NCI-H345 (cell line): ENCODE results near the gene TFEB.

ENCODE experiments used
- DNase-seq: peaks from one replicate; lab custom pipeline; 2025; lab: John Stamatoyannopoulos, UW

Gene TFEB

DNA sequence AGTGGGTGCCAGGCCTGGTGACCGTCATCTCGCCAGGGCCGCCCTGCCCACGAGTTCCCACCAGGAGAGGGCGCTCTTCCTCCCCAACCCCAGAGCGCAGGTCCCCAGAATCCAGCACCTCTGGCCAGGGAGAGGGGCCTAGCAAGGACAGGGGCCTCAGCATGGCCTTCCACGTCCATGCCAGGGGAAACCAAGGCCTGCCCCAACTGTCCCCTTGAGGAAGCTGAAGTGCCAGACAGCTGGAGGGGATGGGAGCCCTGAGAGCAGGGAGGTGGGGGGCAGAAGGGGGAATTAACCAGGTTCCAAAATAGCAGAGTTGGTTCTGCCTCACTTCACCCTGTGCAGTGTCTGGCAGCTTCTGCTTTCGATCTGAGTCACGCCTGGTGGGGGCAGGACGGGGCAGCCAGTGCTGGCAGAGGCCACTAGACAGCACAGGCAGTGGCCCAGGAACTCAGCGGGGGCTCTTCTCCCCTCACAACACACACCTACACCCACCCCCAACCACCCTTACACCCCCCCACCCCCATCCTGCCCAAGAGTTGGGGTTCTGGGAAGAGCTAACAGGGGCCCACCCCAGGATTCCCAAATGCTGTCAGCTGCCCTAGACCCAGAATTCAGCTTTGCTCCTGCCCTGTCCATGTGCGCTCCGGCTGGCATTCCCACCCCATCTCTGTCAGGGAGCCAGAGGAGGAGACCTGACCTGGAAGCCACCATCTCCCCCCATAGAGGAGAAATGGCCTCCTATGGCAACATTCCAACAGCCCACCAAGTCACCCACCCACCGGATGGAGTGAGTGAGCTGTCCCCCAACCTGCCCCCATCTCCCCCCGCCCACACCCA lies 29.2 kb downstream of the TFEB start:
- peak; percentile 17 for DNase-seq

DNA sequence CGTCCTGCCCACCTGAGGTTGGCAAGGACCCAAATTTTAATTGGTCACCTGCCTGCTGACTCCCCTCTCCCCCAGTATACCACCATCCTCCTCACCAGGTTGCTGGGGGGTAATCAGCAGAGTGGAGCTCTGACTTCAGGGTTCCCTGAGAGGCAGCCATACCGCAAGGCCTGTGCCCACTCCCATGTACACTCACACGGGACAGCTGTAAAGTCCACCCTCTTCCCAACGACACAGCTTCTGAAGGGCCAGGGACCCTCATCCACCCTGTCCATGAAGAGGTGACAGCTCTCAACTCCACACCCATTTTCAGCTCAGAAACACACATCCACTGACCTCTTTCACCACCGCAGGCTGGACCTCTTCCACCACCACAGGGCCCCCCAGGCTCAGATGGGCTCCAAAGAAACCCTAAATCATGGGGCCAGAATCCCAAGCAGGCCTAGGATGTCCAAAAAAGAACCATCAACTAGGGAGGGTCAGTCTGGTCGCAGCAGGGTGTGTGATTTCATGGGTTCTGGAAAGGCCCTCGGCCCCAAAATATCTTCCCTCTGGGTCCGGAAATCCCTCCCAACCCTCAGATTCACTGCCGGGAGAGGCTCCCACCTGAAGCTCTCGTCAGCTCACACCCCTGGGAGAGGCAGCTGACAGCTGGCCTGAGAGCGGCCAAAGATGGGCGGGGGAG lies 30.0 kb downstream of the TFEB start:
- no peak for DNase-seq

DNA sequence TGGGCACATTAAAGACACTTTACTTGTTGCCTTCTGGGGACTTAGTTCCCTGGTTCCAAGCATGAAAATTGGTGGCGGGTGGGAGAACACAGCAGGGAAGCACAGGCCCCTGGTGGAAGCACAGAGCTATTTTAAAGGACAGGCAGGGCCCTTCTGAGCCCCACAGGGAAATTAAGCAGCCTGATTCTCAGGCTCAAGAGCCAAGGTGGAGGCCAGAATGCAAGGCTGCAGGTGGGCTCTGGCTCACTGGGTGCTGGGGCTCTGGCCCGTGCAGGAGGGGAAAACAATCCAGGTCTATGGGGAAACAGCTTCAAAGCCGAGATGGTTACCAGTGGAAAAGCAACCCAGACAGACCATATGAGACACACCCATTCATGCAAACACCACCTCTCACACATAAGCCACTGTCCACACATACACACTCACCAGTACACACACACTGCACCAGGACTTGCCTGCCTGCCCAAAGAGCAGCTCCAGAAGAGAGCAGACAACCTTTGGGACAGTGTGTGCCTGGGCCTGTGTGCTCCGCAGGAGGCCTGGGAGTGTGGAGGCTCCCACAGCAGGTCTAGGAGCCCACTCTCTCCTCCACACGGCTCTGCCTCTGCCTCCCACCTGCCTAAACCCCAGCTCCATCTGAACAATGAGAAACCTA lies 30.6 kb downstream of the TFEB start:
- no peak for DNase-seq

DNA sequence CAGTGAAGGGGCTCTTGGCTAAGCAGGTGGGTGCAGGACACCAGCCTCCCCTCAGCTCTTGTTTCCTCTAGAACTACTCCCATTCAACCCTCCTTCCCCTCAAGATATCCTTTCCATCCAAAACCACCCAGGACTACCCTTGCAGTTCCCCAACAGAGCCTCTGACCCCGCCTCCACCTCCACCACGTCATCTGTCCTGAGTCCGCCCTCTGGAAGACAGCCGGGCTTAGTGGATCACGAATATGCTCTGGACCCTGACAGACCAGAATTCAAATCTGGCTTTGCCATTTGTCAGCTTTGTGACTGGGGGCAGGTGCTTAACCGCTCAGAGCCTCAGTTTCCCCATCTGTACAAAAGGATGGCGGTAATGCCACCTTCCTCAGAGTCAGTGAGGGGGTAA lies 31.4 kb downstream of the TFEB start:
- no peak for DNase-seq

DNA sequence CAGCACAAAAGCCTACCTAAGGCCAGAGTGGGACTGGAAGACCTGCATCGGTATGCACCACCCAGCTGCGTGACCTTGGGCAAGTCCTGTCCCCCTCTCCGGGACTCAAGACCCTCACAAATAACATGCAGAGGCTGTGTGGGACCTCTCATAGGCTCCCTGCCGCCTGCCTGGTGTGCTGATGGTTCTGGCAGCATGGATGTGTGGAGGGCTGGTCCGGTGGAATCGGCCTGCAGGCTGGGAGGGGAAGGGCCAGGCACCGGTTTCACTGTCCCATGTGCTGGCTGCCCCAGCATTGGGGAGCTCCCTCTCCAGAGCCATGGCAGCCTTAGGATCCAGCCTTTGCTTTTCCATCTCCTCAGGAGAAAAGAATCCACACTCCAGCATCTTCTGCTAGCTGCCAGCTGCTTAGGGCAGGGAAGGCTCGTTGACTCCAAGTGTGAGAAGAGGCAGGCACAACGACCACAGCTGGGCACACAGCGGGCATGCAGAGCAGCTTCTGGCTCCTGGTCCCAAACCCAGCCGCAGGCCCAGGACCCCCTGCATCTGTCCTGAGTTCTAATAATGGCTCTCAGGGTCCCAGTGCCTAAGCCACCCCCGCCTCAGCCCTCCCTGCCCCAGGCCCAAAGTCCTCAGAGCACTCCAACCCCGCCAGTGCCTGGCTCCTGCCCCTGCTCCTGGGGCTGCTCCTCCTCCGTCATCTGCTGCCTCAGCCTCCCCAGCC lies 32.5 kb downstream of the TFEB start:
- no peak for DNase-seq

DNA sequence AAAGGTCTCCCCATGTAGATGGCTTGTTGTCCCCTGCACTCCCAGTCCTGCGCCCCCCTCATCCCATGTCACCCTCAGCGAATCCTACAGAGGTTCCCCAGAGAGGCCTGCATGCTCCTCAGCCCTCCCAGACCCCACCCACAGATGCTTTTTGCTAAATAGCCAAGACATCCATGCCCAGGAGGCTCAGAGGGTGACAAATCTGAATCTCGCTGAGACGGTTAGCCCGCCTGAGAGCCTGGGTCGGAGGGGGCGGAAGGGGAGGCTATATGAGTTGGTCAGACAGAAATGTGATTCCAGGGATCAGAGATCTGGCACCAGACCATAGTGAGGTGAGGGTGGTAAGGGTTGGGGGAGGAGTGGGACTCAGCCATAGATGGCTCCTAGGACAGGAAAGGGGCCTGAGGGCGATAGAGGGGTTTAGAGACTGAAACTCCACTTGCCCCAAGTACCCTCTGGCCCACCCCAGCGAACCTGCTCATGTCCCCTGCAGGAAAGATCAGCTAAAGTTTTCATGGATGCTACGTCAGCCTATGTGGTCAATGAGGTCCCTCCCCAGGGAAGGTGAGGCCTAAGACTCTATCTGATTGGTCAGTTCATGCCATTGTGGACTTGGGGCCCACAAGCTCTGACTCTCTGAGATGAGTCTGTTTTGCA lies 33.2 kb downstream of the TFEB start:
- no peak for DNase-seq

DNA sequence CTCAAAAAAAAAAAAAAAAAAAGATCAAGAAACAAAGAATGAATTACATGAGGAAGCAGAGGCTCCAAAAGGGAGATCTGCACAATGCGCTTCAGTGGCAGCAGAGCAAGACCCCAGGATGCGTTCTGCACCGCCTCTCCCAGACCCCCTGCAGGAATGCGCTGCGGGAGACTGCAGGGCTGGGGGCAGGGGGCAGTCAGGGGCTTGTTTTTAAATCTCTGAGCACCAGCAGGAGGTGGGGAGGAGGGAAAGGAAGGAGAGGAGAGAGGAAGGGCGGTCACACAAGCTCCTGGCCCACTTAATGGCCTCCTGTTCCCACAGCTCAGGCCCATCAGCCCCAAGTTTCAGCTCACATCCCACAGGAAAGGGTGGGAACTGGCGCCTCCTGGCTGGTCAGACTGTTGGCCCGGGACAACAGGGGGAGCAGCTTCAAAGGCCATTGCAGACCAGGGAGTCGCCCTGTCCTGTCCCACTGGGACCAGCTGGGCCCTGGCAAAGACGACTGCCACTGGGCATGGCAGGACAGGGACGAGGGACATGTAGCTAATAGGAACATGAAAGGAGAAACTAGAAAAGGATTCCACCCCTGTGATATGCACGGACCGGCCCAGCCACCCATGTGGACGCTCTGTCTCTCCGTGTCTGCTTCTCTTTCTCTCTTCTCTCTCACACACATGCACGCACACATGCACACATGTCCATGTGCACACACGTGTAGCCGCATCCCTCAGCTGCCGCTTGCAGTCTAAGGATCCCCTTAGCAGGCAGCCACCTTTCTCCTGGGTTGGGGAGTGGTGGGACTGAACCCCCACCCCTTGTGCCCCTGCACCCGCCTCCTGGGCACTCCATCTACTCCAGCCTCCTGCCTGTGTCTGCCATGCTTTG lies 34.7 kb downstream of the TFEB start:
- DNase-seq = no peak

DNA sequence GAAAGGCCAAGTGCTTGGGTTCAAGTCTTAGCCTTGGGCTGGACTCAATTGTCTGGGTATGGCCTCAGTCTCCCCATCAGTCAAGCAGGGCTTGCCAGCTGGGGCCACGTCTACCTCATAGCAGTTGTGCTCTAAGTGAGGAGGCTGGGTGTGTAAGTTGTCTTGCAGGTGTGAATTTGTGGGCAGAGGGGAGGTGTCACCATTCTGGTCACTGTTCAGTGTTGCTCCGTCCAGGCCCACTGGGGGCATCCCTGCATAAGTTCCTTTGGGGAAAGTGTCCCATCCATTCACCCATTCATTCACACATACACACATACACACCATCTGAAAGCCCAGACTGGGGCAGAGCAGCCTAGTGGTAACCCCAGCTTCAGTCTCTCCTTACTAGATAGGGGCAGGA lies 36.3 kb downstream of the TFEB start:
- no peak for DNase-seq

DNA sequence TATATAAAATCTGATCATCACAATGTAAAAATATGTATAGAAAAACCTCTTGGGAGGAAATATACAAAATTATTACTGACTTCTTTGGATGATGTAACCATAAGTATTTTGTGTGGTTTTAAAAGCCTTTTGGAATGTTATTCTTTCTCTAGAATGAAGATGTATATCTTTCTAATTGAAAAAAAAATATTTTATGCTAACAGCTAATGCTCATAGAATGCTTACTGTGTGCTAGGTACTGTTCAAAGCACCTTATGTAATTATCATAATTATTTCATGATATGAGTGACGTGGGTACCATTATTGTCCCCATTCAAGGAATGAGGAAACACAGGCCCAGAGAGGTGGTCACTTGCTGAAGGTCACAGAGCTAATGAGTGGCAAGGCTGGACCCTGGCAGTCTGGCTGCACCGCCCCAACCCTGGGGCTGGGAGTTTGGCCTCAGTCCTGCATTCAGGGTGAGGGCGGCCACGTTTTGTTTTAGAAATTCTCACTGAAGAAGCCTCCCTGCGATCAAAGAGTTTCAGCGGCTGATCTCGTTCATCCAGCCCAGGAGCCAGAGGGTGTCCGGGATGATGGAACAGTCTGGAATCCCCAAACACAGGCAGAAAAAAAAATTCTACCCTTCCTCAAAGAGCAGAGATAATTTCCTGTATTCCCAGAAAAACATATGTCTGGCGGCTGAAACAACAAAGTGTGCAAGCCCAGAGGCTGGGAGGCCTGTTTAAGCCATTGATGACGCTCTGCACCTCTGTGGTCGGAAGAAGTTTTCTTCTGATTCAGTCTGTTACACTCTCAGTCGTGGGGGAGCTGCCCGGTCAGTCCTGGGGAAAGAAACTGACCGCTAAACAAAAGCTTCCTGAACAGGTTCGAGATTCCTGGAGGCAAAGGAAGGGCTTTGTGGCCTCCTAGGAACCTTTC lies 37.3 kb downstream of the TFEB start:
- no peak for DNase-seq

DNA sequence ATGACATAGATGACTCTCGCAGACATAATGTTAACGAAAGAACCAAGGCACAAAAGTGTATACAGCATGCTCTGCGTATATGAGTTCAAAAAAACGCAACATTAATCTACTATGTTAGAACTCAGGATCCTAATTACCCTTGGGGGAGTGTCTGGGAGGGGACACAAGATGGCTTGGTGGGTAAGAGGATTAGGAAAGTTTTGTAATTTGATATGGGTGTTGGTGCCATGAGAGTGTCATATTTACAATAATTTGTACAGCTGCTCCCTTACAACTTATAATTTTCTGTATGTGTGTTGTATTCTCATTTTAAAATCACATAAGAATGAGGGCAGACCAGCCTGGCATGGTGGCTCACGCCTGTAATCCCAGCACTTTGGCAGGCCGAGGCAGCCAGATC lies 38.6 kb downstream of the TFEB start:
- no peak for DNase-seq

DNA sequence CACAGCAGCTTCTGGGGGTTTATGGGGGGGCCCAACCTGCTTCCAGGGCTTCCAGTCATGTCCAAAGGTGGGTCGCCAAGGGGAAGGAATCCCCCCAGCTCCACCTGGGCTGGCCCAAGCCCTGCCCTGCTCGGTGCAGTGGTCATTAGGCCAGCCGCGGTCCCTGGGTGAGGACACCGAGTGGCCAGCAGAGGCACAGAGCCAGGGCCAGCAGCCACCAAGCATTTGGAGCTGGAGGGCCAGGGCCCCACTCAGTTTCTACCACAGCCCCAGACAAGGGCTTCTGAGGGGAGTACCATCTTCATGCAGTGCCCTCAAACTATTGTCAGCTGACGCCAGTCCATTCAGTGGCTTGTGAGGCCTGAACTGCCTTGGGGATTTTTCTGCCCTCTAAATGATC lies 39.6 kb downstream of the TFEB start:
- no peak for DNase-seq

DNA sequence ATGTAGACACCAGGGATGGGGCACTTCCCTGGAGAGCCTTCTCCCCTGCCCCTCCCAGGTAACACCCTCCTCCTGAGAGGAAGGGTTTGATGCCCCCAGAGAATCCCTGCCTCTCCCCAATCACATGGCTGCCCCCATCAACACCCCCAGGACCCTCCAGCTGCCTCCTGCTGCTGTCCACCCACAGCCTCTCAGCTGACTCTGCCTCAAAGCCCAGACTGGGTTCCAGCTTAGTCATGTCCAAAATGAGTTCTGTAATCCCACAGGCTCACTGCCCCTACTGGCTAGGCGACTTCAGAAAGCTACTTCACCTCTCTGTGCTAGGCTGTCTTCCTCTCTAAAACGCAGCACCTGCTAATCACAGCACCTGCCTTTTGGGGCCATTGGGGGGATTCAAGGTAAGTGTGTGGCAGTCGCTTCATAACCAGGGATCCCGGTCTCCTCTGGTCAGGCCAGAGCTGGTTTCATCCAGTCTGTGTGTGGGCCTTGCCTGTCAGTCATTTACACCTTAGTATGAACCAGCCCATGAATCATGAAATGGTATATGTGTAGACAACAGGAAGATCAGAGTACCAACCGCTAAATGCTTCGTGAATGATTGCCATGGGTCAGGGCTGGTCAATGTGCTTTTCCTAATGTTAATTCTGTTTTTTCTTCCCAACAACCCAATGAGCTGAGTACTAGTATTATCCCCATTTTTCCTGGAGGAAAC lies 40.4 kb downstream of the TFEB start:
- no peak for DNase-seq

DNA sequence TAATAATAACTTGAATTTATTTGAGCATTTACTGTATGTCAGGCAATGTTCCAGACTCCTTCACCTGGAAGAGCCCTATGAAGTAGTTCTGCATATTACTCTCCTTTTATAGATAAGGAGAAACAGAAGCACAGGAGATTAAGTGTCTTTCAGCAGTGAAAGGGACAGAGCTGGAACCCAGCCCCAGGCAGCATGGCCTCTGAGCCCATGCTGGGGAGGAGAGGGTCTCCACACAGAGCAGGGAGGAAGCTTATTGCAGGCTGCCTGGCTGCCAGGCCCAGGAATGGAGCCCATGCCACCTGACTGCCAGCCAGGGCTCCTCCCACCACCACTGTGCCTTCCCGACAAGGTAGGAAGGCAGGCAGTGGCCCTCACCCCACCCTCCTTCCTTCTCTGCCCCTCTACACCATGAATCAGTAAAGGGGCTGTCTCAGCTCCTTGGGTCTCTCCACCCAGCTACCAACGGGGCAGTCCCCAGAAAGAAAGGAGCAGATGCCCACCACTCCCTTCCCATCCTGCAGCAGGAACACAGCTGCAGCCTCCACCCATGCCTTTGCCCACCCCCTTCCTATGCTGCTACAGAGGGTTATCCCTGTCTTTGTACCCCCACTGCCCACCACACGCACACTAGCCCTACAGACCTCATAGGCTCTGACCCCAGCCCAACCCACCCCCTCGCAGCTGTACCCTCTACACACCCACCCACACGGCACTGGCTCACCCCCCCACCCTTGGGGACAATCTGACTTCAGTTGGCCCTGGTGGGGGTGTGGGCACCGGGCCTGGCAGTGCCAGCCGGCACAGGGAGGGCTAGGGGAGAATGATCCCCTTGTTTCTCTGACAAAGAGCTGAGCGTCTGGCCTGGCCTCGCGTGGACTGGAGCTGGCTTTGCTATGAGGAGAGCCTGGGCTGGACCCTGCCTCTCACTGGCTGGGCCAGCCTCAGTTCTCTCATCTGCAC lies 41.8 kb downstream of the TFEB start:
- no peak for DNase-seq

DNA sequence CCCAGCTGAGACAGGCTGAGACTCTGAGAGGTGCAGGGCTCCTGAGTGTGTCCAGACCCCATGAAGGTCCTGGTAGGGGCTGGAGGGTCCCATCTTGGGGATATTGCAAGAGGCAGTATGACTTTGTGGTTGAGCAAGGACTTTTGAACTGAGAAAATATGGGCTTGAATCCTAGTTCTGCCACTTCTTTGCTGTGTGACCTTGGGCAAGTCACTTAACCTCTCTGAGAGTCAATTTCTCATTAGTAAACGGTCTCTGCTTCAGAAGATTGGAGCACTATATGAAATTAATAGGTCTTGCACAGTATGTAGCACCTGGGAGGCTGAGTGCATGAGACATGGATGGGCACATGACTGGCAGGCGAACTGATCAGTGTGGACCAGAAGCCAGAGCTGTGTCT lies 42.7 kb downstream of the TFEB start:
- DNase-seq = no peak

DNA sequence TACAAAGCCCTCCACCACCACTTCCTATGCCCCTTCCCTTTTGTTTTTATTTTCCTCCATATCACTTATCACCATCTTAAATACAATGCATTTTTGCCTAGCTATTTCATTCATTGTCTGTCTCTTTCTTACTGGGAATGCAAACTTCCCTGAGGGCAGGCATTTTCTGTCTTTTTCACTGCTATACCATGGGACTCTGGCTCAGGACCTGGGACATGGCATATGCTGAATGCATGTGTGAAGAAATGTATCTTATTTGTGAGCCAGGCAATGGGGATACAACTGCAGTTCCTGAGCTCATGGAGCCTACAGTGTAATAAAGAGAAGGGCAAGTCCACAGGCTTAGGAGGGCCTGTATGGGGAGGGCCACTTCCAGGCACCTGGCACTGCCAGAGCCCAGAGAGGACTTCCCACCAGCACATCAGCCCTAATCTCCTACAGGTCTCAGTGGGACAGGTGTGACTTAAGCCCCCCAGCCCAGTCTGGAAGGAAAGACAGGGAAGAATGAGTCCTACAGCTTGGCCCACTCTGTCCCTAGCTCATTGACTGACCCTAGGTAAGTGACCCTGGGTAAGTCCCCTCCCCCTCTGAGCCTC lies 43.2 kb downstream of the TFEB start:
- no peak for DNase-seq

DNA sequence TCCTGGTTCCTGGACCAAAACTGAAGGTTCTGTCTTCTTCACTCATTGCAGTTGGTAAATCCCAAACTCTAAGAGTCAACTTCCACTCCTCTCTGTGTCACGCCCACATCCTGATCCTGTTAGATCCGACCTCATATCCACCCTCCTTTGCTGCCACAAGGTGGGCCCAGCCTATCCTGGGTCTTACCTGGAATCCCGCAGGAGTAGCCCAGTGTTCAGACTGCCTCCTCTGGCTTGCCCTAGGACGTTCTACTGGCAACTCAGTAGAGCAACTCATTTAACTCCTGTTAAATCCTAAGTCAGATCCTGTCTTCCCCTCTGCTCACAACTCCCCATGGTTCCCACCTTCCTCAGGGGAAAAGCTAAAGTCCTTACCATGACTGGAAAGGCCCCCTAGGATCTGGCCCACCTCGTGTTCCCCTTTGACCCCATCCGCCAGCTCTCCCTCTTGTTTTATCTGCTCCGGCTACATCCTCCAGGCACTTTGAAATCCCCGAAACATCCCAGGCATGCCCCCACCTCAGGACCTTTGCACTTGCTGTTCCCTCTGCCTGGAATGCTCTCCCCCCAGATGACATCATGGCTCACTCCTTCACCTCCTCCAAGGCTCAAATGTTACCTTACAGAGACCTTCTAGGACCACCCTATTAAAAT lies 43.9 kb downstream of the TFEB start:
- DNase-seq = no peak
